Mesenchymal stem cell (in vitro differentiated cells and primary cell): Measurements from ENCODE around the gene LAD1.
A peak's percentile ranks its signal among the peaks of the same experiment; 100 is the strongest.

ENCODE experiments used
- DNase-seq: peaks from one replicate; pipeline ENCODE4 v3.0.0-alpha.2; 2013
- H2AFZ ChIP-seq: one replicate; pipeline ENCODE4 v1.6.1; 2013; ENCODE audit warnings: low read depth, mild to moderate bottlenecking, control low read depth, inconsistent platforms, low read length, moderate library complexity
- H2AK5ac ChIP-seq: 2 replicates; pipeline ENCODE4 v1.6.1; 2013; ENCODE audit warnings: low read length, moderate library complexity, mild to moderate bottlenecking, inconsistent platforms; ENCODE audit not compliant: severe bottlenecking
- H2BK120ac ChIP-seq: one replicate; pipeline ENCODE4 v1.6.1; 2013; ENCODE audit warnings: low read depth, mild to moderate bottlenecking, inconsistent platforms, low read length, moderate library complexity
- H2BK12ac ChIP-seq, 2 experiments: one replicate each; pipeline ENCODE4 v1.6.1; 2013; ENCODE audit warnings: inconsistent platforms in 2 of 2, low read length in 2 of 2, mild to moderate bottlenecking in 2 of 2, moderate library complexity in 2 of 2, control low read depth in 1 of 2
- H2BK15ac ChIP-seq: one replicate; pipeline ENCODE4 v1.6.1; 2013; ENCODE audit warnings: mild to moderate bottlenecking, low read depth, inconsistent platforms; ENCODE audit not compliant: poor library complexity, severe bottlenecking
- H2BK5ac ChIP-seq: 2 replicates; pipeline ENCODE4 v1.6.1; 2013; ENCODE audit warnings: low read depth, mild to moderate bottlenecking, low read length, control low read depth, inconsistent platforms; ENCODE audit not compliant: poor library complexity, severe bottlenecking
- H3K14ac ChIP-seq, 2 experiments: one replicate each; pipeline ENCODE4 v1.6.1; 2013; ENCODE audit warnings: inconsistent platforms in 2 of 2, low read length in 2 of 2, control low read depth in 1 of 2, mild to moderate bottlenecking in 1 of 2, moderate library complexity in 1 of 2
- H3K18ac ChIP-seq, 2 experiments: one replicate each; pipeline ENCODE4 v1.6.1; 2013; ENCODE audit warnings: inconsistent platforms in 2 of 2, low read length in 2 of 2, control low read depth in 1 of 2, low read depth in 1 of 2, mild to moderate bottlenecking in 1 of 2
- H3K23ac ChIP-seq, 2 experiments: one replicate each; pipeline ENCODE4 v1.6.1; 2013; ENCODE audit warnings: inconsistent platforms in 2 of 2, low read length in 2 of 2, mild to moderate bottlenecking in 2 of 2, moderate library complexity in 2 of 2, control low read depth in 1 of 2
- H3K27ac ChIP-seq: 2 replicates; pipeline ENCODE4 v1.5.1; 2013; ENCODE audit warnings: mild to moderate bottlenecking, moderate library complexity, low read length, control low read depth, inconsistent platforms; ENCODE audit not compliant: poor library complexity, severe bottlenecking
- H3K27me3 ChIP-seq, 2 experiments: 2 replicates each; pipeline versions ENCODE4 v1.6.1 to v1.7.0; 2013; ENCODE audit warnings: low read length in 2 of 2, mild to moderate bottlenecking in 2 of 2, moderate library complexity in 2 of 2, control low read depth in 1 of 2, inconsistent platforms in 1 of 2; ENCODE audit not compliant: control insufficient read depth in 1 of 2, insufficient read depth in 1 of 2
- H3K36me3 ChIP-seq, 2 experiments: 2 replicates each; pipeline versions ENCODE4 v1.6.1 to v1.7.0; 2013; ENCODE audit warnings: low read length in 2 of 2, control low read depth in 1 of 2, inconsistent platforms in 1 of 2, low read depth in 1 of 2, mild to moderate bottlenecking in 1 of 2; ENCODE audit not compliant: insufficient read depth in 2 of 2, control insufficient read depth in 1 of 2
- H3K4ac ChIP-seq, 2 experiments: one replicate each; pipeline ENCODE4 v1.6.1; 2013; ENCODE audit warnings: inconsistent platforms in 2 of 2, low read length in 2 of 2, mild to moderate bottlenecking in 2 of 2, moderate library complexity in 2 of 2, control low read depth in 1 of 2, low read depth in 1 of 2
- H3K4me1 ChIP-seq: 2 replicates; pipeline ENCODE4 v1.6.1; 2013; ENCODE audit warnings: low read depth, low read length, control low read depth; ENCODE audit not compliant: control insufficient read depth, insufficient read depth
- H3K4me2 ChIP-seq: 2 replicates; pipeline ENCODE4 v1.6.1; 2013; ENCODE audit warnings: low read length, mild to moderate bottlenecking, inconsistent platforms; ENCODE audit not compliant: poor library complexity, severe bottlenecking
- H3K4me3 ChIP-seq, 2 experiments: 2 replicates each; pipeline versions ENCODE4 v1.5.1 to v1.7.0; 2013; ENCODE audit warnings: low read length in 2 of 2, mild to moderate bottlenecking in 2 of 2, control low read depth in 1 of 2, low read depth in 1 of 2; ENCODE audit not compliant: insufficient read depth in 1 of 2
- H3K79me1 ChIP-seq: replicated peaks from 2 replicates; pipeline ENCODE4 v1.6.1; 2013; ENCODE audit warnings: mild to moderate bottlenecking, control low read depth, low read length, inconsistent platforms; ENCODE audit not compliant: poor library complexity, severe bottlenecking
- H3K9ac ChIP-seq: 2 replicates; pipeline ENCODE4 v1.7.0; 2013; ENCODE audit warnings: mild to moderate bottlenecking, low read length, moderate library complexity
- H3K9me3 ChIP-seq: 2 replicates; pipeline ENCODE4 v1.7.0; 2013; ENCODE audit warnings: mild to moderate bottlenecking, low read length; ENCODE audit not compliant: control insufficient read depth
- H4K8ac ChIP-seq: one replicate; pipeline ENCODE4 v1.6.1; 2013; ENCODE audit warnings: inconsistent platforms, mild to moderate bottlenecking, low read length, moderate library complexity
- H4K91ac ChIP-seq: one replicate; pipeline ENCODE4 v1.6.1; 2013; ENCODE audit warnings: mild to moderate bottlenecking, low read length, inconsistent platforms
- WGBS: methylation state at CpG from one replicate; pipeline ENCODE4 v1.1.7; 2013; ENCODE audit warnings: mixed read lengths; 5-methylcytosine and 5-hydroxymethylcytosine counted together

Gene LAD1

DNA sequence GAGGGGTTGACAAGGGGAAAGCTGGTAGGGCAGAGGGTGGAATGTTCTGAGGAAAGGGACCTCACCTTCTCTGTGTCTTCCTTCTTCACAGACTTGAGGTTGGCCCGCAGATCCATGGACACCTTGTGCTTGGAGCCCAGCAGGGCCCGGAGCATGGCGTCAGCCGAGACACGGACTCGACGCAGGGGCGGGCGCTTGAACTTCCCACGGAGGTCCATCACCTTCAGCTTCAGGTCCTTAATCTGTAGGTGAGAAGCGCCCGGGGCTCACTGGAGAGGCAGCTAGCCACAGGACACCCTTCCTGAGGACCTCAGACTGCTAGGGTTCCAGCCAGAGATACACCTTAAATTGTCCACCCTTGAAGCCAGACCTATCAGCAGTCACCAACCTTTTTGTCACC, 12.2 kb upstream of the LAD1 start:
- 96% methylated on average over 12 of the region's 12 CpGs for WGBS
- H4K8ac ChIP-seq = no peak overlapping the region
- DNase-seq = no peak

DNA sequence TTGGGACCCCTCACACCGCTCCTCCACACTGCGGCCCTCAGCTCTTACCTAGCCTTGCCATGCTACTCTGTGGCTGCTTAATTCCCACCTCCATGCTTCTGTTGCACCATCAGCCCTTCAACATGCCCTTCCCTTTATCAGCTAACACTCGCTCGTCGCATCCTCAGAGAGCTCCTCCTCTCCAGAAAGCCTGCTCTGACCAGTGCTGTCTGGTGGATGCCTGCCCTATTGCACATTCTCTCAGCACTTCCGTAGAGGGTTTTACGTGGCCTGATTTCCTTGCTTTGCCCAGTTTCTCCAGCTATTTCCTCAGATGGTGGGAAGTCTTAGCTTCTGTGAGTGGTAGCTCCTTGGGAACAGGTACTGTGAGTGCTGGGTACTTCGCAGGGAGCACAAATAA, 10.3 kb upstream of the LAD1 start:
- Histone ChIP-seq H2BK12ac (no peak overlapping the region), H2AK5ac (peak overlapping the region; percentile 5), H3K27me3 (peaks cover 0 to 75% of the 10 kb centered on the region in 2 experiments), H3K79me1 (no peaks in the 10 kb centered on the region), H3K18ac (no peak overlapping the region), H4K8ac (no peak overlapping the region), H3K23ac (no peak overlapping the region), H3K27ac (no peak overlapping the region), H3K36me3 (no peaks in the 10 kb centered on the region), H2BK5ac (no peak overlapping the region), H3K14ac (no peak overlapping the region), H3K9ac (no peak overlapping the region), H4K91ac (no peak overlapping the region), H2AFZ (no peak overlapping the region), H3K4ac (no peak overlapping the region), H3K4me3 (no peak overlapping the region), H2BK15ac (no peak overlapping the region), H3K9me3 (no peaks in the 10 kb centered on the region), H3K4me2 (no peak overlapping the region), H2BK120ac (no peak overlapping the region), H3K4me1 (peaks cover 41% of the 10 kb centered on the region)
- DNase-seq = no peak
- WGBS = 68% methylated on average over 8 of the region's 8 CpGs

More for the DNA sequence above, 12.2 kb upstream of the LAD1 start:
- Histone ChIP-seq H2BK15ac (no peak overlapping the region), H2BK5ac (no peak overlapping the region), H3K4ac (no peak overlapping the region), H2AK5ac (no peak overlapping the region), H3K4me2 (no peak overlapping the region), H3K9me3 (peaks cover 14% of the 10 kb centered on the region), H3K4me3 (no peak overlapping the region), H2AFZ (no peak overlapping the region), H3K9ac (no peak overlapping the region), H3K4me1 (peaks cover 25% of the 10 kb centered on the region), H3K79me1 (no peaks in the 10 kb centered on the region), H3K14ac (no peak overlapping the region), H3K27ac (no peak overlapping the region), H2BK120ac (no peak overlapping the region), H3K23ac (no peak overlapping the region), H2BK12ac (no peak overlapping the region), H4K91ac (no peak overlapping the region), H3K36me3 (no peaks in the 10 kb centered on the region), H3K18ac (no peak overlapping the region), H3K27me3 (peaks cover 0 to 76% of the 10 kb centered on the region in 2 experiments)

DNA sequence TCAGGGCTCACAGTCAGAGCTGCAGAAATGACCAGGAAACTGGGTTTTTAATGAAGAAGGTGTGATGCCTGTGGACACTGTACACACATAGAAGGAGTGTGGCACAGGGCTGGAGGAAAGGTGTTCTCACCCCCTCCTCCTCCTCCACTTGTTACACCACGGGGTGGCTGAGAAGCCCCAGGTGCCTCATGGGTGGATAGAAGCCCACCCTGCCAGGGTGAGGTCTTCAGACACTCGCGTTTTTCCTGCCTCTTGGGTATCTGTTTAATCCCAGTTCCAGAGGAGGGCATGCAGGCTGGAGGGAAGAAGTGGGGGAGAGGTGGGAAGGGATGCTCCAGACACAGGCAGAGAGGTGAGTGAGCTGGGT, 9.7 kb upstream of the LAD1 start:
- no peak overlapping the region for H3K4ac ChIP-seq
- WGBS = 76% methylated on average over 3 of the region's 3 CpGs
- no peaks in the 10 kb centered on the region for H3K79me1 ChIP-seq
- no peaks in the 10 kb centered on the region for H3K9me3 ChIP-seq
- no peak overlapping the region for H3K23ac ChIP-seq
- no peak overlapping the region for H2AFZ ChIP-seq
- H3K4me1 ChIP-seq = peaks cover 44% of the 10 kb centered on the region
- no peak overlapping the region for H3K18ac ChIP-seq
- no peak for DNase-seq
- no peaks in the 10 kb centered on the region for H3K36me3 ChIP-seq
- H3K14ac ChIP-seq = no peak overlapping the region
- H2BK15ac ChIP-seq = no peak overlapping the region
- no peak overlapping the region for H2BK5ac ChIP-seq
- peaks cover 0 to 81% of the 10 kb centered on the region in 2 experiments for H3K27me3 ChIP-seq
- H2AK5ac ChIP-seq = peak overlapping the region; percentile 69
- no peak overlapping the region for H4K8ac ChIP-seq
- no peak overlapping the region for H4K91ac ChIP-seq
- H2BK120ac ChIP-seq = no peak overlapping the region
- H3K4me3 ChIP-seq = no peak overlapping the region
- H3K9ac ChIP-seq = no peak overlapping the region
- H2BK12ac ChIP-seq = no peak overlapping the region
- no peak overlapping the region for H3K27ac ChIP-seq
- no peak overlapping the region for H3K4me2 ChIP-seq

DNA sequence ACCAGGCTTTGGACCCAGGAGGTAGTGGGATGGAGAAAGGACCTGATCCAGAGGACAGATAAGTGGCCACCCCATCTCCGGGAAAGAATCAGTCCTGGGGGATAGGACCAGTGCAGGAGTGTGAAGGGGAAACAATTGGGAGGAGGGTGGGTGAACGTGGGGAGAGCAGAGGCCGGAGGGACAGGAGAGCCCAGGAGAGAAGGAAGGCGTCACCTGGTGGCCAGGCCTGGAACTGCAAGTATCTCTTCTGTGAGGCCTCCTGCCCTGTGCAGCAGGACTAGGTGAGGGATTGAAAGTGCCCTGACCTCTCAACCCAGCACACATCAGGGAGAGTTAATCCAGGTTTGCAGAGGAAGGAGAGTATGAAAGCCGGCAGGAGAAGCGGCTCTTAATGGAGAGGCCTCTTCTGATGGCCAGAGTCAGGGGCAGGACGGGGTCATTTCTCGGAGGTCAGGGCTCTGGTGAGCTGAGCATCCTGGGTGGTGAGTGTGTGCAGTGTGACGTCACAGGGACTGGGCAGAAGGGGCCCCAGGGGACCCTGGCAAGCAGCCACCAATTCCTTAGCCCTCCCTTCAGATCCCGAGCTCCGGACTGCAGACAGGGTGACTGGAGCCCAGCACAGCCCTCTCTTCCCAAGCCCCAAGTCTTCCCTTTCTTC, 9.2 kb upstream of the LAD1 start:
- Histone ChIP-seq H3K9ac (no peak overlapping the region), H3K27ac (no peak overlapping the region), H3K27me3 (peaks cover 0 to 86% of the 10 kb centered on the region in 2 experiments), H2AFZ (no peak overlapping the region), H2BK5ac (no peak overlapping the region), H3K18ac (no peak overlapping the region), H3K4me1 (peaks cover 45% of the 10 kb centered on the region), H3K4me2 (no peak overlapping the region), H3K23ac (no peak overlapping the region), H3K4ac (no peak overlapping the region), H3K4me3 (no peak overlapping the region), H4K8ac (no peak overlapping the region), H2BK120ac (no peak overlapping the region), H3K9me3 (no peaks in the 10 kb centered on the region), H2AK5ac (peak overlapping the region; percentile 77), H2BK12ac (no peak overlapping the region), H4K91ac (no peak overlapping the region), H3K36me3 (no peaks in the 10 kb centered on the region), H2BK15ac (no peak overlapping the region), H3K79me1 (no peaks in the 10 kb centered on the region), H3K14ac (no peak overlapping the region)
- 22% methylated on average over 8 of the region's 11 CpGs for WGBS
- peak; percentile 74 for DNase-seq
